Rectal smooth muscle tissue (tissue), 1 donor: ENCODE measurements around the gene SMAD7.
A peak's percentile ranks its signal among the peaks of the same experiment; 100 is the strongest.

Experiments used
- H3K27ac ChIP-seq: one replicate; pipeline ENCODE4 v1.7.0; 2013; ENCODE audit warnings: low read depth, low read length, inconsistent platforms
- H3K27me3 ChIP-seq: one replicate; pipeline ENCODE4 v1.7.0; 2013; ENCODE audit warnings: low read length; ENCODE audit not compliant: control insufficient read depth, insufficient read depth
- H3K36me3 ChIP-seq: one replicate; pipeline ENCODE4 v1.7.0; 2013; ENCODE audit warnings: low read length; ENCODE audit not compliant: control insufficient read depth, insufficient read depth
- H3K4me1 ChIP-seq: one replicate; pipeline ENCODE4 v1.7.0; 2013; ENCODE audit warnings: low read length; ENCODE audit not compliant: control insufficient read depth, insufficient read depth
- H3K4me3 ChIP-seq: one replicate; pipeline ENCODE4 v1.7.0; 2013; ENCODE audit warnings: low read length
- H3K9ac ChIP-seq: one replicate; pipeline ENCODE4 v1.7.0; 2013; ENCODE audit warnings: low read length

Gene SMAD7

DNA sequence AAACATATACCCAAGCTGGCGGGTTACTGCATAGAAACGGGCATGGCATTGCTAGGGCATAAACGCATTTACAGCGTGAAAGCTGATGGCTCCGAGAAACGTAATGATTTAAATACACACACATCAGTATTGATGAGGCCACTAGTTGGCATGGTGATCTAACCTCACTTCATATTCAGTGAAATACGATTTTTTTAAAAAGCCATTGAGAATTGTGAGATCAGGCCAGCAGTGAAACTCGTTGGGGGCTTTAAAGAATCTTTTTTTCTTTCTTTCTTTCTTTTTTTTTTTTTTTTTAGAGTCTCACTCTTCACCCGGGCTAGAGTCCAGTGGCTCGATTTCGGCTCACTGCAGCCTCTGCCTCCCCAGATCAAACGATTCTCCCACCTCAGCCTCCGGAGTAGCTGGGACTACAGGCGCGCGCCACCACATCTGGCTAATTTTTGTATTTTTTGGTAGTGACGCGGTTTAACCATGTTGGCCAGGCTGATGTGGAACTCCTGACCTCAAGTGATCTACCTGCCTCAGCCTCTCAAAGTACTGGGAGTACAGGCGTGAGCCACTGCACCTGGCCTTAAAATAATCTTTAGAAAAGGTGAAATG is 2.4 kb upstream of the SMAD7 start:
- H3K4me1 ChIP-seq = peaks cover 22% of the 10 kb centered on the region
- H3K27me3 ChIP-seq = no peaks in the 10 kb centered on the region
- peak overlapping the region; percentile 98 for H3K27ac ChIP-seq
- peak overlapping the region; percentile 78 for H3K4me3 ChIP-seq
- no peaks in the 10 kb centered on the region for H3K36me3 ChIP-seq
- H3K9ac ChIP-seq = peak overlapping the region; percentile 66

- H3K27me3 ChIP-seq = no peaks in the 10 kb centered on the region
- peak overlapping the region; percentile 78 for H3K4me3 ChIP-seq
- H3K27ac ChIP-seq = peak overlapping the region; percentile 98
- H3K9ac ChIP-seq = peak overlapping the region; percentile 66
- H3K36me3 ChIP-seq = no peaks in the 10 kb centered on the region
- peaks cover 28% of the 10 kb centered on the region for H3K4me1 ChIP-seq
These were observed 1.7 kb upstream of the SMAD7 start for GRCh38 chr18:48952287-48953103.

GRCh38 chr18:48951448-48952286 is 902 bp upstream of the SMAD7 start:
- peaks cover 31% of the 10 kb centered on the region for H3K4me1 ChIP-seq
- peak overlapping the region; percentile 24 for H3K9ac ChIP-seq
- H3K4me3 ChIP-seq = peak overlapping the region; percentile 83
- no peaks in the 10 kb centered on the region for H3K27me3 ChIP-seq
- no peaks in the 10 kb centered on the region for H3K36me3 ChIP-seq
- H3K27ac ChIP-seq = peak overlapping the region; percentile 98

GRCh38 chr18:48949606-48950535 is 894 bp downstream of the SMAD7 start:
- H3K4me1 ChIP-seq = peaks cover 27% of the 10 kb centered on the region

DNA sequence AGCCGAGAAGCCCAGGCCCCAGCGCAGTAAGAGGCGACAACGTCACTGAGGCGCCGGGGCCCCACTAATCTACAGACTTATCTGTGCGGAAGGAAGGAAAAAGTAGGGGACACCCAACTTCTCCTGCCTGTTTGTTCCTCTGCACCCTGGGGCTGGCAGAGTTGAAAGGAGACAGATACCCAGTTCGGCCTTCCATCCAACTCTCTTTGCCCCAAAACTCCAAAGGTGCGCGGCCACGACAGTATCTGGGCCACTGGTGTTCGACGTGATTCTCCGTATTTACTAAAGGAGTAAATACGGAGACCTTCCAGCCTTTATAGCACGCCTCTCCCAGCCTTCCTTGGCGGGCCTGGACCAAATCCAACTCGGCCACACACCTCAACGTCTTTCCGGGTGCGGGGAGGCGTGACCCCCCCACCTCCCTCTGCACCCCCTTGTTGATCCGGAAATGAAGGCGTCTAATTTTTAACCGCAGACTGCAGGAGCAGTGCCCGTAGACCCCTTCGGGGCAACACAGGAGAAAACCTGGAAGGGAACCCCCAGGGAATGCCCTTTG is 1.6 kb downstream of the SMAD7 start:
- no peaks in the 10 kb centered on the region for H3K27me3 ChIP-seq
- H3K4me1 ChIP-seq = peaks cover 34% of the 10 kb centered on the region
- peak overlapping the region; percentile 42 for H3K9ac ChIP-seq
- H3K4me3 ChIP-seq = peak overlapping the region; percentile 82
- no peaks in the 10 kb centered on the region for H3K36me3 ChIP-seq
- peak overlapping the region; percentile 81 for H3K27ac ChIP-seq

More at GRCh38 chr18:48949606-48950535, 894 bp downstream of the SMAD7 start:
- no peaks in the 10 kb centered on the region for H3K27me3 ChIP-seq
- H3K9ac ChIP-seq = peak overlapping the region; percentile 58
- H3K27ac ChIP-seq = peak overlapping the region; percentile 86
- peak overlapping the region; percentile 82 for H3K4me3 ChIP-seq
- no peaks in the 10 kb centered on the region for H3K36me3 ChIP-seq

DNA sequence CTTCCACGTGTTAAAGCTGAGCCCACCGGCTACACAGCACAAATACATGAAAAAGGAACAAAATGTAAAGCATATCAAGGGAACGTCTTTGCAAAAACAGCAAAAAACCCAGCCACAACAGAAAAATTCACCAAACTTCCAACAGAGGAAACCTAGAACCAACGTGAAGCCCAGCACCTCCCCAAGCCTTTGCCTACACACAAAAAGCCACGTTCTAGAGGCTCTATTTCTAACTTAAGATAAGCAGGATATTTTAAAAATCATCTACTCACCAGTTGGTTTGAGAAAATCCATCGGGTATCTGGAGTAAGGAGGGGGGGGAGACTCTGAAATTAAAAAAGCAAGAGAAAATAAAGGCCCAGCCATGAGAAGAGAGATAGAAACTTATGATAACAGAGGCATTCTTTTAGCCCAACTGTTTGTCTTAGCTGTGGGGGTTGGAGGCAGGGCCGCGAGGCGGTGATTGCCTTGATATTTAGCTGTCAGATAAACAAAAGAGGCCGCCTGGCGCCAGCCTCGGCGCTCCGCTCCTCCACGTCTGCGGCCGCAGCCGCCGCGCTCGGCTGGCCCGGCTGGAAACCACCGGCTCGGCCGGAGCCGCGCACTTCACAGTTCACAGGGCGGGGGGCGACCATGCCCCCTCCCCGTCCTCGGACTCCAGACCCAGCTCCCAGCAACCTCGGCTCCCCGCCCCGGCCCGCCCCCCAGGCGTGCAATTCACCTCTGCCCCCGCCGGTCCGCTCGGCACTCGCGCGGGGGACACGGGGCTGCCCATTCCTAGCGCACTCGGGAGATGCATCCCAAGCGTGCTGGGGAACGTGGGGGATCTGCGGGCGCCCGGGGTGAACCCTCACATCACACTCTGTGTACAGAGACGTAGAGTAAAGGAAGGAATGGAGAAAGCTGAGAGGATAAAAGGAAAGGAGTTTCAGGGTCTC is 2.4 kb downstream of the SMAD7 start:
- Histone ChIP-seq H3K4me3 (peak overlapping the region; percentile 82), H3K36me3 (no peaks in the 10 kb centered on the region), H3K27ac (peak overlapping the region; percentile 81), H3K27me3 (no peaks in the 10 kb centered on the region), H3K9ac (peak overlapping the region; percentile 42), H3K4me1 (peaks cover 40% of the 10 kb centered on the region)

GRCh38 chr18:48947560-48947959 is 3.2 kb downstream of the SMAD7 start:
- peak overlapping the region; percentile 81 for H3K27ac ChIP-seq
- H3K27me3 ChIP-seq = no peaks in the 10 kb centered on the region
- H3K4me3 ChIP-seq = peak overlapping the region; percentile 82
- no peaks in the 10 kb centered on the region for H3K36me3 ChIP-seq
- H3K4me1 ChIP-seq = peaks cover 44% of the 10 kb centered on the region
- H3K9ac ChIP-seq = no peak overlapping the region

- Histone ChIP-seq H3K27me3 (no peaks in the 10 kb centered on the region), H3K9ac (no peak overlapping the region), H3K4me1 (peaks cover 47% of the 10 kb centered on the region), H3K27ac (peak overlapping the region; percentile 81), H3K4me3 (peak overlapping the region; percentile 82), H3K36me3 (no peaks in the 10 kb centered on the region)
These were observed 3.7 kb downstream of the SMAD7 start for GRCh38 chr18:48947092-48947491.

GRCh38 chr18:48946329-48946835 is 4.4 kb downstream of the SMAD7 start:
- Histone ChIP-seq H3K27me3 (no peaks in the 10 kb centered on the region), H3K9ac (no peak overlapping the region), H3K27ac (peak overlapping the region; percentile 12), H3K36me3 (no peaks in the 10 kb centered on the region), H3K4me1 (peaks cover 52% of the 10 kb centered on the region), H3K4me3 (peak overlapping the region; percentile 82)

- Histone ChIP-seq H3K9ac (no peak overlapping the region), H3K4me1 (peaks cover 52% of the 10 kb centered on the region), H3K27me3 (no peaks in the 10 kb centered on the region), H3K27ac (no peak overlapping the region), H3K36me3 (no peaks in the 10 kb centered on the region), H3K4me3 (no peak overlapping the region)
These were observed 4.9 kb downstream of the SMAD7 start for GRCh38 chr18:48945953-48946217.
